Measurements from ENCODE around the gene CCL25.

CCL25 gene

GRCh38 chr19:8109890-8110662 lies 57.5 kb downstream of the CCL25 start:
- no peak for DNase-seq (ENCODE audit: low read depth, low spot score)

GRCh38 chr19:8110931-8111330 lies 58.4 kb downstream of the CCL25 start:
- DNase-seq (ENCODE audit: low read depth, low spot score): no peak

DNA sequence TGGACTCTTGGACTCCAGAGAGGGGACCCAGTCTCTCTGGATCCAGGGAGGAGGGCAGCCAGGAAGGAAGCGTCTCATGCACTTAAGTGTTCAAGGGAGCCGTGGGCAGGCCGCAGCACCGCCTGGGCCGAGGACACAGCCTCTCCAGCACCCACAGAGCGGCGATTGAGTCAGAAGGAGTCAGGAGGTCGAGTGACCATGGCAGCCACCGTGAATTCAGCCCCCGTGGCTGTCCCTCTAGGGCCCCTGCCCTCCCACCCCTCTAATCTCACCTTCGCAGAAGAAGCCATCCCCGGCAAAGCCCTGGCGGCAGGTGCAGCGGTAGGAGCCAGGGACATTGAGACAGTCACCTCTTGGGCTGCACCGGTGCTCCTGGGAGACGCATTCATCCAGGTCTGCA lies 58.8 kb downstream of the CCL25 start:
- no peak for DNase-seq (ENCODE audit: low read depth, low spot score)

Measured in activated CD4-positive, CD25-positive, alpha-beta regulatory T cell treated with anti-CD3 and anti-CD28 coated beads, Interleukin-2, amount 50 U/mL, for 16 hours (primary cell).